Hematopoietic multipotent progenitor cell treated with erythropoietin and hydrocortisone succinate and interleukin-3 and kit ligand, for 15 days (in vitro differentiated cells): ENCODE data around the gene PGAP6.

Experiments
- DNase-seq: peaks from one replicate; pipeline ENCODE4 v3.0.0-alpha.2; 2015; ENCODE audit warnings: low spot score

Gene PGAP6

DNA sequence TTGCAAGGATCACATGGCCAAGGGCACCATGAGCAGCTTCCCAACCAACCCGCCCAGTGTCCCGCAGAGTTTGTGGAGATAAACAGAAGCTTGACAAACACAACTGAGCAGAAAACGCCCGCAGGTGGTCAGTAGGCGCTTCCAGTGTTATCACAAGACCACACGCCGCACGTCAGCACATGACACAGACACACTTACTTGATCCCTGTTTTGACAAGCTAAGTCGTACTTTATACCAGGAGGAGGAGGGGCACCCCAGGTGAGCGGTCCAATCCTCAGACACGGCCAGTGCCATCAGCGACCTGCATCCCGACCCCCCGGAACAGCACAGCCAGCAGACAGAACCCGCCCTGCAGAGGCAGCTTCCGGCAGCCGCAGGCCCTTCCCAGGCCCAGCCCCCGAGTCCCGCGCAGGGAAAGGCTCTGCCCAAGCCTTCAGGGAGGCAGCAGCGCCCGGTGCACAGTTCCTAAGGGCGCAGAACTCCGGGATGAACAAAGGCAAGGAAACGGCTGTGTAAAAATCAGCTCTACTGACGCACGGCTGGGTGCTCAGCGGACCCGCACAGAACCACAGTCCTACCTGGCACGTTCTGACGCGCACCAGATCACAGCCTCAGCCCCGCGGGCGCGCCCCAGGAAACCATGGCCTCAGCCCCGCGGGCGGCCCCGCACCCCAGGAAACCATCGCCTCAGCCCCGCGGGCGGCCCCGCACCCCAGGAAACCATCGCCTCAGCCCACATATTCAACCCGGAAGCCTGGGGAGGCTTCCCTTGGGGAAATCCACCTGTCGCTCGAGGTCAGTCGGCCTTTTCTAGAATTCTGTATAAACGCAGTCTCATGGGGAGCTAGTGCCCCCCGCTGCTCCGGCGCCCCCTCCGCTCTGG, 57.1 kb downstream of the PGAP6 start:
- peak; percentile 69 for DNase-seq

GRCh38 chr16:324201-324450, 57.7 kb downstream of the PGAP6 start:
- no peak for DNase-seq

GRCh38 chr16:322476-323143, 59.2 kb downstream of the PGAP6 start:
- DNase-seq = no peak

DNA sequence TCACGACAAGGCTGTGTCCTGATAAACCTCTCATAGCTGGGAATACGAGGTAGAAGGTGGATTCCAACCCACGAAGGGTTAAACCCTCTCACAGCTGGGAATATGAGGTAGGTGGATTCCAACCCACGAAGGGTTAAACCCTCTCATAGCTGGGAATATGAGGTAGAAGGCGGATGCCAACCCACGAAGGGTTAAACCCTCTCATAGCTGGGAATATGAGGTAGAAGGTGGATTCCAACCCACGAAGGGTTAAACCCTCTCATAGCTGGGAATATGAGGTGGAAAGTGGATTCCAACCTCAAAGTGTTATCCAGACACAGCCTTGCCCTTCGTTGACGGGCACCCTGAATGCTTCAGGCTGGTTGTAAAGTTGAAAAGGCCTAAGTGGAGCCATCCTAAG, 60.2 kb downstream of the PGAP6 start:
- no peak for DNase-seq
